ENCODE measurements around the gene ZNF346.

GRCh38 chr5:177094224-177095087 is 72.0 kb downstream of the ZNF346 start:
- TF ChIP-seq CTCF (IDR thresholded peaks at IDR 0.05) (no peak), POLR2A (IDR thresholded peaks at IDR 0.05) (no peak)

Data from lower leg skin (tissue), 3 donors.